ENCODE measurements around the gene TGFB1I1. TPM values are rescaled to one million over a fixed set of nuclear protein-coding genes. Genes with fewer than 3 reads are reported as not detected.
"Not testable (repeated sequence)": the region's sequence is repeated elsewhere in the genome, so short reads cannot be mapped to it uniquely, and the experiment has no call there.

TGFB1I1 gene
- total RNA-seq, 1 experiment from 2014 or later: 37.7 TPM

GRCh38 chr16:31487720-31488467, 15.9 kb downstream of the TGFB1I1 start:
- DNase-seq (ENCODE audit: low read depth): peak; percentile 26

GRCh38 chr16:31488468-31489297, 16.7 kb downstream of the TGFB1I1 start:
- no peak for DNase-seq (ENCODE audit: low read depth)

- DNase-seq (ENCODE audit: low read depth): no peak
Measured at GRCh38 chr16:31489298-31489564, 17.3 kb downstream of the TGFB1I1 start.

- no peak for DNase-seq (ENCODE audit: low read depth)
Measured at GRCh38 chr16:31489616-31490584, 17.9 kb downstream of the TGFB1I1 start.

- no peak for DNase-seq (ENCODE audit: low read depth)
Measured at GRCh38 chr16:31491778-31492418, 19.9 kb downstream of the TGFB1I1 start.

- DNase-seq (ENCODE audit: low read depth): no peak
Measured at GRCh38 chr16:31493506-31494125, 21.7 kb downstream of the TGFB1I1 start.

- DNase-seq (ENCODE audit: low read depth): no peak
Measured at GRCh38 chr16:31496670-31497069, 24.7 kb downstream of the TGFB1I1 start.

GRCh38 chr16:31498493-31498892, 26.5 kb downstream of the TGFB1I1 start:
- DNase-seq (ENCODE audit: low read depth): no peak

GRCh38 chr16:31499928-31500327, 28.0 kb downstream of the TGFB1I1 start:
- DNase-seq (ENCODE audit: low read depth): no peak

GRCh38 chr16:31501226-31501965, 29.4 kb downstream of the TGFB1I1 start:
- no peak for DNase-seq (ENCODE audit: low read depth)

- DNase-seq (ENCODE audit: low read depth): no peak
Measured at GRCh38 chr16:31501966-31502348, 30.0 kb downstream of the TGFB1I1 start.

GRCh38 chr16:31502981-31503380, 31.0 kb downstream of the TGFB1I1 start:
- no peak for DNase-seq (ENCODE audit: low read depth)

GRCh38 chr16:31503555-31503954, 31.6 kb downstream of the TGFB1I1 start:
- not testable (repeated sequence) for DNase-seq (ENCODE audit: low read depth)

- no peak for DNase-seq (ENCODE audit: low read depth)
Measured at GRCh38 chr16:31504159-31504558, 32.2 kb downstream of the TGFB1I1 start.

- DNase-seq (ENCODE audit: low read depth): no peak
Measured at GRCh38 chr16:31505483-31505882, 33.5 kb downstream of the TGFB1I1 start.

GRCh38 chr16:31507617-31507928, 35.6 kb downstream of the TGFB1I1 start:
- DNase-seq (ENCODE audit: low read depth): no peak

GRCh38 chr16:31507929-31508705, 36.2 kb downstream of the TGFB1I1 start, which contains the start of gene RUSF1:
TSS of gene RUSF1 (minus strand) at chr16:31508391. CDS start at chr16:31508373, 18 bp downstream.
- DNase-seq (ENCODE audit: low read depth): peak; percentile 85

- DNase-seq (ENCODE audit: low read depth): peak; percentile 23
Measured at GRCh38 chr16:31508706-31509195, 36.8 kb downstream of the TGFB1I1 start.

GRCh38 chr16:31513126-31513525, 41.2 kb downstream of the TGFB1I1 start:
- peak; percentile 77 for DNase-seq (ENCODE audit: low read depth)

Measured in RPMI7951 (cell line).